ENCODE data around the gene PECR.

DNA sequence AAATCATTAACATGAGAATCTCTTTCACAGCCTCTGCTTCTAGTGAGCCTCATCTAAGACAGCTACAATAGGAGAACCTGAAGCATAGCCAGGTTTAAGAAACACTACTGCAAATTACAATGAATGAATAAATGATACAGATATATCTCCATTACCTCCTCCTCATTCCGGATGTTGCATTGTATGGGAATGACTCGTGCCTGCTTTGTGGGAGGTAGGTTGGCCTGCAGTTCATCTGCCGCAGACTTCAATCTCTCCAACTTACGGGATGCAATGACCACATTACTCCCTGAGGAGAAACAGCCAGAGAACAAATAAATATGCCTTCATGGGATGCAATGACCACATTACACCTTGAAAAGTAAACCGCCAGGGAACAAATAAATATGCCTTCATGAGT, 15.4 kb downstream of the PECR start:
- TF ChIP-seq, protein P1, sequence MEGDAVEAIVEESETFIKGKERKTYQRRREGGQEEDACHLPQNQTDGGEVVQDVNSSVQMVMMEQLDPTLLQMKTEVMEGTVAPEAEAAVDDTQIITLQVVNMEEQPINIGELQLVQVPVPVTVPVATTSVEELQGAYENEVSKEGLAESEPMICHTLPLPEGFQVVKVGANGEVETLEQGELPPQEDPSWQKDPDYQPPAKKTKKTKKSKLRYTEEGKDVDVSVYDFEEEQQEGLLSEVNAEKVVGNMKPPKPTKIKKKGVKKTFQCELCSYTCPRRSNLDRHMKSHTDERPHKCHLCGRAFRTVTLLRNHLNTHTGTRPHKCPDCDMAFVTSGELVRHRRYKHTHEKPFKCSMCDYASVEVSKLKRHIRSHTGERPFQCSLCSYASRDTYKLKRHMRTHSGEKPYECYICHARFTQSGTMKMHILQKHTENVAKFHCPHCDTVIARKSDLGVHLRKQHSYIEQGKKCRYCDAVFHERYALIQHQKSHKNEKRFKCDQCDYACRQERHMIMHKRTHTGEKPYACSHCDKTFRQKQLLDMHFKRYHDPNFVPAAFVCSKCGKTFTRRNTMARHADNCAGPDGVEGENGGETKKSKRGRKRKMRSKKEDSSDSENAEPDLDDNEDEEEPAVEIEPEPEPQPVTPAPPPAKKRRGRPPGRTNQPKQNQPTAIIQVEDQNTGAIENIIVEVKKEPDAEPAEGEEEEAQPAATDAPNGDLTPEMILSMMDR (IDR thresholded peaks at IDR 0.05), result no peak
- TF ChIP-seq POLR2AphosphoS5 (IDR thresholded peaks at IDR 0.05), result no peak
